GM18909 (cell line): ENCODE results near the gene JAML.

Source experiments
- ATAC-seq: cut with Tn5 transposase; IDR thresholded peaks from one replicate; pipeline ENCODE4 v1.9.1; 2021; ENCODE audit warnings: mild to moderate bottlenecking; ENCODE audit not compliant: unreplicated experiment, poor library complexity

The JAML gene

DNA sequence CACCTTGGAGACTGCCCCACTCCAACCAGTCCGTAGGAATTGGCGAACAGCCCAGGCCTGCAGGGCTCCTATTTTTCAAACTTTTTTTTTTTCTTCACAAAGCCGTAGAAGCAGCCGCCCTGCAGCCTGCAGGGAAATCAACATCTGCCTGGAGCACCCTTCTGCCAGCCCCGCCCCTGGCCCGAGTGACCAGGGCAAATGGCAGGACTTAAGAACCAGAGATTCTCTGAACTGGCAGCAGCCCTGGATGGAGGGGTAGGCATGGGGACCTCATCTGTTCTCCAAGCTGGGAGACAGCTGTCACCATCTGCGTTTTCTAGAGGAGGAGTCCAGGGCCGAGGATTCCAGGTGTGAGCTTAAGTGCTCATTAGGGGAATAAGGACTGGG, 53.9 kb downstream of the JAML start:
- ATAC-seq, result no peak

DNA sequence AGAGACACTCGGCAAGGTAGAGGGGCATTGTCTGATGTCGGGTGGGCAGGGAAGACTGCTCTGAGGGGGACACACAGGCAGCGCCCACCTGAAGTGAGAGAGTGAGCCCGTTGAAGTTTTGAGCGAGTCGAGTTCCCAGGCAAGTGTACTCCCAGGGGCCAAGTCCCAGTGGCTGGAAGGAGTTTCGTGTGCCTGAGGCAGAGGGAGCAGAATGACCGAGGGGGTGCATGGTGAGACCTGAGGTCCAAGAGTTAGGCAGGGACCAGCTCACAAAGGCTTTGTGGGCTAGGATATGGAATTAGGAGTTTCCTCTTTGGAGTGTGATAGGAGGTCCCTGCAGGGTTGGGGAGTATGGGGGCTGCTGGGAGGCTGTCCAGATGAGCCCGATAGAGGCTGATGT, 54.6 kb downstream of the JAML start:
- no peak for ATAC-seq

DNA sequence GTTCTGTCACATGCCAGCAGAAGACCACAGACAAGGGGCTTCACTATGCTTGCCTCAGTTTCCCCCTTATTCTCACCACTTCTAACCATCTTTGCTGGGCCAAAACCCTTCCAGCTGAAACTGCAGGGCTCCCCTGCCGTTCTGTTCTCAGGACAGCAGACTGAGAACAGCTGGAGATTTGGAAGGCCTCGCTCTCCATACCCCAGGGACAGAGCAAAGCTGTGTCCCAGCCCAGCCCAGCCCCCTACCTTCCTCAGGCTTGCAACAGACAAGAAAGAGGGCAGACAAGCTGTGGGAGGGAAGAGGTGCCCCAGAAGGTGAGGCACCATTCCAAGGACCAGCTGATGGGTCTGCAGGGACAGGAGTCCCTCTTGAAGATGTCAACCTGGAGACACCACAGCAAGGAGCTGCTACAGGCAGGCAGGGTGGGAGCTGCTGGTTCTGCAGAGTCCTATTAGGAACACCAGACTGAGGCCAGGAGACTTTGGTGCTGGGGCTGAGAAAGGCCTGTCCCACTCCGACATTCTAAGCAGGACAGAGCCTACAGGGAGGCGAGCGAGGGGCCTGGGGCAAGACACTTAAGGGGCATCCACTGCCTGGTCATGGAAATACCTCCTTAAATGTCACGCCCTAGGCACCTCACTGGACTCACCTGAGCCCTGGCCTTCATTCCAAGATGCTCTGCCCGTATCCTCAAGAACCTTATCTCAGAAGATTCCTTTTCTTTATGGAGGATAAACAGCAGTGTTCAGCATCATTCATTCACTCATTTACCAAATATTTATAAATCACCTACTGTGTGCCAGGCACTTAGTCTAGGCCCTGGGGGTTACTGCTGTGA, 55.3 kb downstream of the JAML start:
- no peak for ATAC-seq

DNA sequence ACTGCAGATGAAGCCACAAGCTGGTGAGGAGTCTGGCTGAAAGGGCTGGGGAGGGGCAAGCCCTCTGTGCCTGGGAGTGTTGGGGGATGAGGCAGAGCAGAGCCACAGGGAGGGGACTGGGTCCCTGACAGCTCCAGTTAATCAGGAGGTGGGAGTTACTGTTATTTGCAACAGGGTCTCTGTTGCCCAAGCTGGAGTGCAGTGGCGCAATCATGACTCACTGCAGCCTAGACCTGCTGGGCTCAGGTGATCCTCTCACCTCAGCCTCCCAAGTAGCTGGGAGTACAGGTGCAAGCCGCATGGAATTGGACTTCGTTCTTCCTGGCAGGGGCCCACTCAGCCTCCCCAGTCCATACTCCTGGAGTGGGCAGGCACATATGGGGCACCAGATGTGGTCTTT, 56.1 kb downstream of the JAML start:
- ATAC-seq, result no peak

DNA sequence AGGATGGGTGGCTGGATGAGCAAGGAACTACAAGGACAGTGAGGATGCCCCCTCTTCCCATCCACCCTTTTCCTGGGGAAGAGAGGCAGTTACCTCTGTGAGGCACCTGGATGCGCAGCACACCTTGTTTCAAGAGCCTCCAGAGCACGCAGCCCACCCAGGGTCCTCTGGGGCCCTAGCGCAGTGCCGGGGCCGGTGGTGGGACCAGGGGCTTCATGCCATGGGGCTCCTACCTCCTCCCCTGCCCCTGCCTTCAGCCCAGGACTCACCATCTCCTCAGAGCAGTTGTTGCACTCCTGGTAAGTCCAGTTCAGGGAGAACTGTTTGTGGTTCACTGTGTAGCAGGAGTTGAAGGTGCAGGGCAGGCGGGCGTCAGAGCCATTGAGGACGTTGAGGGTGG, 56.5 kb downstream of the JAML start:
- ATAC-seq, result no peak

DNA sequence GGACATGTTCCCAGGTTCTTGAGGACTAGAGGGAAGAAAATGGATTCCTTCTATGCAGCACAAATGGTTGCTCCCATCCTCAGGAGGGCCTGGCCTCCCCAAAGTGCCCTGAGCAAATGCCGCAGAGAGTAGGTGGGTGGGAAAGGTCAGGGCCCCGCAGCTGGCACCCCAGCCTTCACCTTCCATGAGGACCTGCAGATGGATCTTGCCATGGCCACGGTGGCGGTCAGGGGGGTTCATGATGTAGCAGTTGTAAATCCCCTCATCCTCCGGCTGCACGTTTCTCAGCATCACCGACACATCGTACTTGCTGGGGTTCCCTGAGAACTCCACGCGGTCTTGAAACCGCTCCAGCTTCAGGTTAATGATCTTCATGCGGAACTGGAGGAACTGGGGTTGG, 56.9 kb downstream of the JAML start:
- no peak for ATAC-seq

DNA sequence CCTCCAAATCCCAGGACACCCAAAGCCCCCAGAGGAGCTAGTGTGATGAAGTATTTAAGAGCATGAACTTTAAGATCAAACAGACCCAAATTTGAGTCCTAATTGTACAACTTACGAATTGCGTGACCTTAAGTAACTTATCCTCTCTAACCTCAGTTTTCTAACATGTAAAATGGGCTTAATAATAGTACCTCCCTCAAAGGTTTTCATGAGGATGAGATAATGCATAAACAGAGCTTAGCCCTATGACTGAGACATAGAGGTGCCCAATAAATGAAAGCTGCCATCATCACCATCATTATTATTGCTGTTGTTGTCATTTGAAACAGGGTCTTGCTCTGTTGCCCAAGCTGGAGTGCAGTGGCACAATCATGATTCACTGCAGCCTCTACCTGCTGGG, 57.6 kb downstream of the JAML start:
- no peak for ATAC-seq

DNA sequence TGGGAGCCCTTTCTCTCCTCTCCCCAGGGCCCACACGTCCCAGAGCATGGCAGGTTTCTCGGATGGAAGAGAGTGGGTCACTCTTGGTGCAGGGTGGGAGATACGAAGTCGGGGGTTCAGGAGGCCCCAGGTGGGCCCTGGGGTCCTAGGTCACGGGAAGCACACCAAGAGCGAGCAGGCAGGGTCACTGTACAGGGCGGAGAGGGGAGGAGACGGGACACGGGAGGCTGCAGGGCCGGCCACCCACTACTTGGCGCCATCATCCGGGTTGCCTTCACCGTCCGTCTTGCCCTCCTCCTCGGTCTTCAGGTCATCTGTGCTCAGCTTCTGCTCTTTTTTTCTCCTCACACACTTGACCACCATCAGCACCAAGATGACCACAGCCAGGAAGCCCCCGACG, 58.2 kb downstream of the JAML start:
- ATAC-seq, result no peak

DNA sequence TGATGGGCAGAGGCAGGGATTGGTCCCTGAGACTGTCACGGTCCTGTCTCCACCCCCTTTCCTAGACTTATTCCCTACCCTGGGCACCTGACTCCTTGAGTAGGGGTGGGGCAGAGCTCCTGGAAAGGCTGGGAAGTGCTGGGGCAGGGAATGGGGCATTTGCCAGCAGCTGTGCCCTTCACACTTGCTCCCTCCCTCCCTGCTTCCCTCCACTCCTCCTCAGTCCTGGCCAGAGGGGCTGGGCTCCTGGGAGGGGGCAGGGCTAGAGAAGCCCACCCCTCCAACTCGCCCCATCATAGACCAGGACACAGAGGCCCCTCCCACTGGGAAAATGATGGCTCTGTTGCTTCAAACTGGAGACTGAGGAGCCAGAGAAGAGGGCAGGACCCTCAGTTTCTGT, 59.9 kb downstream of the JAML start:
- no peak for ATAC-seq

DNA sequence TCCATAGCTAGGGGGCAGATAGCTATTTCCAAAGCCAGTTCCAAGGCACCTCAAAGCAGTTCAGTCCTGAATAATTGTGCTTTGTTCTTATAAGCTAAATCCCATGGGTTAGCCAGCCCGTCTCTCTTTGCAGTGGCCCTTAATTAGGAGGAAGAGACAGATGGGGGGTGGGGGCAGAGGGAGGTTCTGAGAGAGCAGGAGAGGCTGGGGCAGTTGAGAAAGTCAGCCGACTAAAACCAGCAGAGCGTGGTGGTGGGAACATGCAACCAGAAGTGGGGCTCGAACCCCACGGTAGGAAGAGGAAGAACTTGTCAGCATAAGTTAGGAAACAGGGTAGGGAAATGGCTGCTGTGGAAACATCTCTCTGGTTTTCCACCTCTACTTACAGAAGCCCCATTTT, 61.3 kb downstream of the JAML start:
- ATAC-seq, result no peak

DNA sequence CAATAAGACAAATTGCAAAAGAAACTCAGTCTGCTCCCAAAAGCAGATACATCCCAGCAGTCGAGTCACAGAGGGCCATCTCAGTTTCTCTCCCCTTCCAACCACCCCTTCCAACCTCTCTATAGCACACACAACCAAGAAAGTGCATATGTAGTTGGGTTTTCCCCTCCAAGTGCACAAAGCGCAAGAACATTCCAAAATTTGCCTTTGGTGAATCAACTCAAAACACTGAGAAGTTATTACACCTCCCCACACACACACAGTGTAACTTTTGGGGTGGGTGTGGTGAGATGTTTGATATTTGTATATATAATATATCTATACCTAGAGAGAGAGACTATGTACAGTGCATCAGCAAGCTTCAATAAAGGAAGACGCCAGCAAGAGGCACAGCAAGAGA, 62.0 kb downstream of the JAML start:
- no peak for ATAC-seq

DNA sequence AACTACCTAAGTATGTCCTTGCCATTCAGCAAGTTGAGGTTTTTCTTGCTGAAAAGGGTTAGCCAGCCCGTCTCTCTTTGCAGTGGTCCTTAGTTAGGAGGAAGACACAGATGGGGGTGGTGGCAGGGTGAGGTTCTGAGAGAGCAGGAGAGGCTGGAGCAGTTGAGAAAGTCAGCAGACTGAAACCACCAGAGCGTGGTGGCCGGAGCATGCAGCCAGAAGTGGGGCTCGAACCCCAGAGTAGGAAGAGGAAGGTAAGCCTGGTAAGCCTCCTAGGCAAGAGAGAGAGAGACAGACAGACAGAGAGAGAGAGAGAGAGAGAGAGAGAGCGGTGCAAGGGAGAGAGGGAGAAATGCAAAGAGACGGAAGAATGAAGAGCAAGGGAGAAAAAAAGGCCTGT, 63.0 kb downstream of the JAML start:
- ATAC-seq, result no peak

DNA sequence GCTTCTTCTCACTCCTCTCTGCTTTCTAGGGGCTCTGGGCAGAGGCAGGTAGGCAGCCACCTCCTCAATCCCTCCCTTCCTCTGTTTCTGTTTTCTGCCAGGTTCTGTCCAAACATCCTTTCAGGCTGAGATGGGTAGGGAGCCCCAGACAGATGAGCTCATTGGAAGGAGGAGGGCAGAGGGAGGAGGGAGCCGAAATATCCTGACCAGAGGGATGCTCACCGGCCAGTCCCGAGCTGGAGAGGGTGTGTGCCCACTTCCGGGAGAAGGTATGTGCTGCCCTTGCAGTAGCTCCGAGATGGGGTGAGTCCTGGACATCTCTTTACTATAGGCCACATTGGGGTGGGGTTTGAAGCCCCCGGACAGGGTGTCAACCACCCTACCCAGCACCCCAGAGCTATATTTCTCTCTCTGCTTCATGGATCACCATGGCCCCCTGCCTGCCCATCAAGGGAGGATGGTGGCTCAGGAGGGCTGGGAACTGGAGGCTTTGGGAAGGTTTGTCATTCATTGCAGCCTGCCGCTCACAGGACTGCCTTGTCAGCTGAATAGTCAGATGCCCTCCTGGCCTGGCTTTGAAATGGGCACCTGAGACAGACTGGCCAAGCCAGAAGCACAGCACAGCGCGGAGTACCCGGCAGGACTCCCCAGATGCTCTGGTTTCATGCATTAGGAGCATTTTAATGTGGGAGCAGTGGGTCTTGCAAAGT, 67.5 kb downstream of the JAML start:
- ATAC-seq, result no peak

DNA sequence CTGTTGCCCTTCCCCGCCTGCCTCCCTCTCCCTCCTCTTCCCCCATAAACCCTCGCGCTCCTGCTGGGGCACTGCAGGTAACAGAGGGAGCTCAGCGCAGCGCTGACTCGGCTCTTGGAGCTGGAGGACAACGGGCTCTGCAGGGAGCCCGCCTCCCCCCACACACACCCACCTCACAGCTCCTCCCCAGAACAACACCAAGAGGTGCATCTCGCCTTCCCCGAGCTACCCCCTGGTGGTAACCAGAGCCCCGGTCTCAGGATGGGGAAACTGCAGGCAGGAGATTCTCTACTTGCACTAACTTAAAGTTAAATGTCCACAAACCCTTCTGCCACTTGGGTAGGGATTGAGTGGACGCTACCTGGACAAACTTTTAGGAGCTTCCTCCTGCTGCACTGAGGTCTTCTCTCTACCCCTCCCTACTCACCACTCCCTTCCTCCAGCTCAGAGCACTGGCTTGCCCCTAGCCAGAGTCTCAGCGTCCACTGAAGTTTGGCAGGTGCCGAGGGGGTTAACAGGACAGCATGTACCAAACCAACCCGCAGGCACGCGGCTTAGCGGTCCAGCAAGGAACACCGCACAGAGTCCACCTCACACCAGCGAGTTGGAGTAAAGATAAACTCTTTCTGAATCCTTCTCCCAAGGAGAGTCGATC, 68.2 kb downstream of the JAML start:
- no peak for ATAC-seq

DNA sequence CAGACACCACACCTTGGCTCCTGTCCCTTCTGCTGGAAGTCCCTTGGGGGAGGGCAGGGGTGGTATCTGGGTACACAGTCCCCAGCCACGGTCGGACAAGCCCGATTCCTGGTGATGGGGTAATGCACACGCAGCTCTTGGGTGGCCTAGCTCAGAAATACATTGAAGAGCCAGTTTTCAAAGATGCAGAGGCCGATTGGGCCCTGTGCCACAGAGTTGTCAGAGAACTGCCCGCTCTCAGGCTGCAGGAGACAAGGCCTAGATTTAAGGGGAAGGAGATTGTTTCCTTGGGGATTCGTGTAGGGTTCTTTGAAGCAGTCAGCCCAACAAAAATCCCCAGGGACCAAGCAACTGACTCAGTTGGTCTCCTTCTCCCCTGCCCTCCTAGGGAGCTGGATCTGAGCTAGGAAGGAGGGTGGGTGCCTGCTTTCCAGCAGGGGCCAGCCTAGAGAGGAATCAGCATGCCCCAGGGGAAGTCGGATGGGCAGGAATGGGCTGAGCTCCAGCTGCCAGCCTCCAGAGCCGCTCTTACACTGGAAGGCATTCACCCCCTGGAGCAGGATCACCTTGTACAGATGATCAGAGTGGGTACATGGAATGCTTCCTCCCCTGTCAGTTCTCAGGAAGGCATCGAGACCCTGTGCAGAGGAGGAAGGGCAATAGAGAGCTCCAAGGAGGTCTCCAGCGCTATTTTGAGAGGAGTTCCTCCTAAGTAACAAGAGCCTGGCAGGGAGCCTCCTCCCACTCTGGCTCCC, 68.9 kb downstream of the JAML start:
- ATAC-seq, result no peak

DNA sequence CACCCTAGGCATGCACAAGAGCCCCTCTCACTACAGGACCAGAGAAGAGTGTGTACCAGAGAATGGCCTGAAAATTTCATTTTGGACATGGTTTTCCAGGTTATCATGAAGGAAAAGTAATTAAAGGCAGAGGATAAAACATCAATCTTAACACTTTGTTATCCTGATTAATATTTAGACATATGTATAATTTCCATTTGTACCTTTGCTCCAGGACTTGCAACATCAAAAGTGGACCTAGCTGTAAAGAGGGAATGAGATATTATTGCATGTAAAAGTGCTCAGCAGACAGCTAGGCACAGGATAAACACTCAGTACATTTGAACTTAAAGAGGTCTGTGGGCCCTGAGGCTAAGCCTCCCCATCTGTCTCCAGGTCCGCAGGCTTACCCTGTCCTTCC, 70.2 kb downstream of the JAML start:
- no peak for ATAC-seq

DNA sequence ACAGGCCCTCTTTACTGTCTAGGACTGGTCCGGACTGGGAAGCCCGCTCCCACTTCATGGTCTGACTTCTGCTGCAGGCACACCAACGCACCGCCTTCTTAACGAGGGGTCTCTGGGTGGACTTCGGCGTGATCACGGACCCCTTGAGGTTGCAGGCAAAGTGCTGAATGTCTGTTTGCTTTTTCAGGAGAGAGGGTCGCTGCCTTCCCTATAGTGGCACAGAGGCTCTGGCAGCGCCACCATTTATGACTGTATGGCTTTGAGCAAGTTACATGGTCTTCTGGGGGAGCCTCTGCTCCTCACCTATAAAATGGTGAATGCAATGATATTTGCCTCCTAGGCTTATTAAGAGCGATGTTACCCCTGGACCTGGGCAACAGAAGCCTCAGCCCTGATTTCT, 70.8 kb downstream of the JAML start:
- no peak for ATAC-seq

DNA sequence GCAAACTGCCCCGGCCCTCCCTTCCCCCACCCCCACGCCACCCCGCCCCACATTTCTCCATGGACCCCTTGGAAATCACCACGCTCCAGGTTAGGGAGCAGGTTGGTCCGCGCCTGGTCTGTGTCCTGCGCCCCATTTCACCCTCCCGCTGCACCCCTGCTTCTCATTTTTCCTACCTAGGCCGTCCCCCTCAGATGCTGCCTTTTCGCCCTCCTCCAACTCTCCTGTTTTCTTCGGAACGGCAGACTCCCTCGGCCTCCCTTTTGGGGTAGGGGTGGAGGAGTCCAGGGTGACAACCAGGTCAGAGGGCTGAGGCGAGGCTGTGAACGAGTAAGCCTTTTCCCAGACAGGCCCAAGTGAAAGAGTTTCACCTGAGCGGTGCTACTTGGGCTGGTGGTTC, 71.3 kb downstream of the JAML start:
- ATAC-seq, result no peak

DNA sequence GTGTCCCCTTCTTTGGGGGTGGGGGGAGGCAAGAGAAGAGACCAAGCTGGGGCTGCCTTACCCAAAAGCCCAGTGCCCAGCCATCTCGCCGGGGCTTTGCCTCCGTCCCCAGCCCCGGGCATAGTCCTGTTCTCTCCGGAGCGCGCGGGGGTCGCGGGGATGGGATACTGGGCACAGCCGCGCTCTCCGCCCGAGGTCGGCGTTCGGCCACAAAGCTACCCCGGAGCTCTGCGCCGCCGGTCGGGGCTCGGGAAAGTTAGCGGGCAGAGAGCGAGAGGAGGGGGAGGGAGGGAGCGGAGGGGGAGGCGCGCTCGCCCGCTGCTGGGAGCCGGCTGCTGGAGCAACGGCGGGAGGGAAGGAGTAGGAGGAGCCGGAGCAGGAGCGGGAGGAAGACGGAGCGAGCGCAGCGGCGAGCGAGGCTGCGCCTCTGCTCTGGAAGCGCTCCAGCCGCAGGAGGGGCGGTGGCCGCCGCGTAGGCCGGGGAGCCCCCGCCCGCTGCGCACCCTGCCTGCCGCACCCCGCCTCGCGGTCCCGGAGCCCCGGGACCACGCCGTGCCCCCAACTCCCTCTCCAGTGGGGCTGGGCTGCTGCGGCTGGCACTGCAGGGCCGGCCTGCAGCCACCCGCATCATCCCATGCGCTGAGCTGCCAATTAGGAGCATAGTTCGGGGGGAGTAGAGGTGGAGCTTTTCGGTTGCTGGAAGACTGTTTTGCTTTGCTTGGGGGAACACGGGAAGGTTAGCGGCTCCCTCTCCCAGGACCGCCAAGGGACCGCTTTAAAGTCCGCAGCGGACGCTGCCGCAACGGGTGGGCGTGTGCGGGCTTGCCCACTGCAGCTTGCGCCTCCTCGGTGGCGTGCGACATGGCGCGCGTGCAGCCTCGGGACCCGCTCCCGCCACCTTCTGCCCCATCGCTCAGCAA, 72.0 kb downstream of the JAML start, which contains the start of gene SCN4B:
Gene SCN4B, minus strand, starts transcription at position 272 of the 920 bp plus-strand sequence. Its CDS starts 150 bp downstream, at position 122.
- ATAC-seq, result no peak
